A673 (cell line): ENCODE measurements around the gene CLEC16A. TPM values are rescaled to one million over a fixed set of nuclear protein-coding genes. Genes with fewer than 3 reads are reported as not detected.

Experiments
- BruUV-seq: library from RNA; stranded (reverse); fragments of 400-500 nt; replicated peaks from 2 replicates; lab custom pipeline; 2021; lab: Mats Ljungman, UMichigan
- CTCF ChIA-PET: fragments of 300-600 bp; sonication (Branson Sonifier 250); formaldehyde crosslinking; loops from one replicate; lab custom pipeline; 2022; ENCODE audit warnings: antibody characterized with exemption; lab: Charles Lee
- POLR2A ChIA-PET: fragments of 300-600 bp; sonication (Branson Sonifier 250); formaldehyde crosslinking; loops from one replicate; lab custom pipeline; 2022; ENCODE audit warnings: antibody characterized with exemption; ENCODE audit not compliant: low non-redundant PET; lab: Charles Lee
- DNase-seq: peaks from one replicate; pipeline ENCODE4 v3.0.0-alpha.2; 2015; ENCODE audit warnings: low spot score
- H3K27ac ChIP-seq: fragments of 200-600 bp; sonication (generic); 2 replicates; pipeline ENCODE4 v1.5.1; 2016; ENCODE audit warnings: mixed run types, low read depth, mild to moderate bottlenecking, mixed read lengths, antibody characterized with exemption, low read length; ENCODE audit not compliant: poor library complexity, severe bottlenecking
- H3K27me3 ChIP-seq: fragments of 200-600 bp; sonication (generic); replicated peaks from 2 replicates; pipeline ENCODE4 v1.6.1; 2017; ENCODE audit warnings: mixed run types, low read depth, mild to moderate bottlenecking, mixed read lengths, antibody characterized with exemption, low read length; ENCODE audit not compliant: insufficient read depth, poor library complexity
- H3K36me3 ChIP-seq: fragments of 200-600 bp; sonication (generic); 2 replicates; pipeline ENCODE4 v1.6.1; 2016; ENCODE audit warnings: mixed run types, mild to moderate bottlenecking, mixed read lengths, antibody characterized with exemption, low read length; ENCODE audit not compliant: insufficient read depth, poor library complexity, severe bottlenecking
- H3K4me1 ChIP-seq: fragments of 200-600 bp; sonication (generic); 2 replicates; pipeline ENCODE4 v1.6.1; 2017; ENCODE audit warnings: mixed run types, mild to moderate bottlenecking, mixed read lengths, antibody characterized with exemption, low read length; ENCODE audit not compliant: insufficient read depth, poor library complexity, severe bottlenecking
- H3K4me3 ChIP-seq: fragments of 200-600 bp; sonication (generic); 2 replicates; pipeline ENCODE4 v1.5.1; 2016; ENCODE audit warnings: low read depth, mixed run types, mild to moderate bottlenecking, mixed read lengths, low read length; ENCODE audit not compliant: poor library complexity, severe bottlenecking
- H3K9me3 ChIP-seq: fragments of 200-600 bp; sonication (generic); 2 replicates; pipeline ENCODE4 v1.6.1; 2016; ENCODE audit warnings: mixed run types, low read depth, mild to moderate bottlenecking, mixed read lengths, antibody characterized with exemption, low read length; ENCODE audit not compliant: poor library complexity, severe bottlenecking
- EZH2 ChIP-seq: fragments of 200-600 bp; sonication (generic); IDR thresholded peaks from 2 replicates; pipeline ENCODE4 v1.6.1; 2017; ENCODE audit warnings: borderline replicate concordance, low read depth, mild to moderate bottlenecking, mixed read lengths, antibody characterized with exemption, low read length; ENCODE audit not compliant: poor library complexity, severe bottlenecking
- intact Hi-C: fragments of 100-400 bp; cut with micrococcal nuclease; formaldehyde crosslinking; loops from one replicate; pipeline ENCODE4 v1.10.0; 2022; ENCODE audit not compliant: unreplicated experiment
- total RNA-seq: library from RNA; stranded (reverse); gene quantifications from 2 replicates; pipeline ENCODE4 v1.2.3, GENCODE V29; 2021
- TF ChIP-seq, protein P1 (sequence below): fragments of 300-800, 200-600 bp; sonication (generic); conservative IDR thresholded peaks from 2 replicates; pipeline ENCODE4 v1.5.1; 2017; ENCODE audit warnings: low read depth, mild to moderate bottlenecking, antibody characterized with exemption, low read length, moderate library complexity, mixed read lengths

Gene CLEC16A
- total RNA-seq, 1 experiment from 2014 or later, result 23.4 TPM

DNA sequence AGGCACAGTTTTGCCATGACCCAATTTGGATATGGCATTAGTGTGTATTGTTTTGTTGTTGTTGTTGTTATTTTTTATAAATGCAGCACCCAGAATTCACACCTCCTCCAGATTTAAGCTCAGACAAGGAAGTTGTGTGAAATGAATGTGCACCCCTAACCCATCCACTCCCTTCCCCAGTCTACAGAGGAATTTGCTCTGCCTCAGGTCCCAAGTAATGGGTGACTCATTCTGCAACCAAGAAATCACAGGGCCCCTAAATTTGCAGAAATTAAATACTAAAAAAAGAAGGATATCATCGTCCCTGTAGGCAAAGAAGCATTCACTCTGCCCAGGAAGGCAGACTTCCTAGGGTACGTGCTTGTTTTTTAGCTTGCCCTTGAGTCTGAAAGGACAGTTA lies 62.3 kb downstream of the CLEC16A start:
- no peak overlapping the region for H3K27ac ChIP-seq
- no peaks in the 10 kb centered on the region for H3K9me3 ChIP-seq
- no peaks in the 10 kb centered on the region for H3K4me1 ChIP-seq
- POLR2A ChIA-PET, result no interaction called here
- H3K27me3 ChIP-seq, result no peaks in the 10 kb centered on the region
- TF ChIP-seq, protein P1, sequence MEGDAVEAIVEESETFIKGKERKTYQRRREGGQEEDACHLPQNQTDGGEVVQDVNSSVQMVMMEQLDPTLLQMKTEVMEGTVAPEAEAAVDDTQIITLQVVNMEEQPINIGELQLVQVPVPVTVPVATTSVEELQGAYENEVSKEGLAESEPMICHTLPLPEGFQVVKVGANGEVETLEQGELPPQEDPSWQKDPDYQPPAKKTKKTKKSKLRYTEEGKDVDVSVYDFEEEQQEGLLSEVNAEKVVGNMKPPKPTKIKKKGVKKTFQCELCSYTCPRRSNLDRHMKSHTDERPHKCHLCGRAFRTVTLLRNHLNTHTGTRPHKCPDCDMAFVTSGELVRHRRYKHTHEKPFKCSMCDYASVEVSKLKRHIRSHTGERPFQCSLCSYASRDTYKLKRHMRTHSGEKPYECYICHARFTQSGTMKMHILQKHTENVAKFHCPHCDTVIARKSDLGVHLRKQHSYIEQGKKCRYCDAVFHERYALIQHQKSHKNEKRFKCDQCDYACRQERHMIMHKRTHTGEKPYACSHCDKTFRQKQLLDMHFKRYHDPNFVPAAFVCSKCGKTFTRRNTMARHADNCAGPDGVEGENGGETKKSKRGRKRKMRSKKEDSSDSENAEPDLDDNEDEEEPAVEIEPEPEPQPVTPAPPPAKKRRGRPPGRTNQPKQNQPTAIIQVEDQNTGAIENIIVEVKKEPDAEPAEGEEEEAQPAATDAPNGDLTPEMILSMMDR, result no peak
- no peak for TF ChIP-seq EZH2
- DNase-seq, result no peak
- CTCF ChIA-PET, result no interaction called here
- no TSS peak for BruUV-seq
- intact Hi-C loops, result no loop called here
- H3K36me3 ChIP-seq, result no peaks in the 10 kb centered on the region
- no peak overlapping the region for H3K4me3 ChIP-seq

DNA sequence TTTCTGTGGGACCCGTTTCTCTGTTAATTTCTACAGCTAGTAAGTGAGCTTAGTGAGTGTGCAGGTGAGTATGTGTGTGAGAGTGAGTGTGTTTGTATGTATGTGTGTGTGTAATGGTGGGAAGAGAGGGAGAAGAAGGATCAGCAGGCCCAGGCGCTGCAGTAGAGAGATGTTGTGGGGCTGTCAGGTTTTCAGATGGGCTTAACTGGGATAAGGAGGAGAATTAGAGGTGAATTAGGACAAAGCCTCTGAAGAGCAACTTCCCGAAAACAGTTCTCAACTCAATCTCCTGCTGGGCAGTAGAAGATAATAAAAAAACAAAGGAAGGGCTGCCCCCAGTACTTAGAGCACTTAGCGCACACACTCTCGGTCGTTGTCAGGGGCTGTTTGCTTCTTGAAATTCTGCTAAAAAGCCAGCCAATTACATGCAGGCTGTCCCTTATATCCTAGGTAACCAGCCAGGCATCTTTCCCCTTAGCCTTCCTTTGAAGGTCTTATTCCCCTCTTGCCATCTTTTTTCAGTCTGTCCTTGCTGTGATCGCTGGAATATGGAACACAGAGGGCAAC lies 63.4 kb downstream of the CLEC16A start:
- intact Hi-C loops, result no loop called here
- POLR2A ChIA-PET, result no interaction called here
- no peaks in the 10 kb centered on the region for H3K36me3 ChIP-seq
- H3K27me3 ChIP-seq, result no peaks in the 10 kb centered on the region
- CTCF ChIA-PET, result no interaction called here
- DNase-seq, result no peak
- H3K4me1 ChIP-seq, result no peaks in the 10 kb centered on the region
- H3K27ac ChIP-seq, result no peak overlapping the region
- H3K9me3 ChIP-seq, result no peaks in the 10 kb centered on the region
- no peak overlapping the region for H3K4me3 ChIP-seq
- BruUV-seq, result no TSS peak
- no peak for TF ChIP-seq EZH2
- TF ChIP-seq, protein P1, result no peak

DNA sequence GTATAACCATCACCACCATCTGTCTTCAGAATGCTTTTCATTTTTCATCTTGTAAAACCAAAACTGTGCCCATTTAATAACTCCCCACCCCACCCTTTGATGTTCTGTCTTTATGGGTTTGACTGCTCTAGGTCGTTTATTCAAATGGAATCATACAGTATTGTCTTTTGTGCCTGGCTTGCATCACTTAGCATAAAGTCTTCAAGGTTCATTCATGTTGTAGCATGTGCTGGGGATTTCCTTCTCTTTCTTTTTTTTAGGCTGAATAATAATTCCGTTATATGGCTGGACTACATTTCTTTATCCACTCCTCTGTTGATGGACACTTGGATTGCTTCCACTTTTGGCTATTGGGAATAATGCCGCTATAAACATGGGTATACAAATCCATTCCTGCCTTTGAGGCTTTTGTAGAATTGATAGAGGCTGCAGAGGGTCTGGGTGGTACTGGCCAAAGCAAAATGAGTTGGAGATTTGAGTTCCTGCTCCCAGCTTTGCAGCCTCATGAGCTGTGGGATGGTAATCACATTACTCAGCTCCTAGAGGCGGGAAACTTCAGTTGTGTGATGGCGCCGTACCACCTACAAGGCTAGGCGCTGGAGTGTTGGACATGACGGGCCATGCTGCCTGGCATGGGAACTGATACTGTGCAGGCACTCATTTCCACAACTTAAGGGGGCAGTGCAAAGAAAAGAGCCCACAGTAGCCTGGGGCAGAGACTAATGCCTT lies 64.8 kb downstream of the CLEC16A start:
- Histone ChIP-seq H3K4me3 (no peak overlapping the region), H3K4me1 (no peaks in the 10 kb centered on the region), H3K9me3 (no peaks in the 10 kb centered on the region), H3K27me3 (no peaks in the 10 kb centered on the region), H3K27ac (no peak overlapping the region), H3K36me3 (no peaks in the 10 kb centered on the region)
- ChIA-PET CTCF (no interaction called here), POLR2A (no interaction called here)
- TF ChIP-seq, protein P1, result no peak
- no peak for TF ChIP-seq EZH2
- DNase-seq, result no peak
- intact Hi-C loops, result no loop called here
- no TSS peak for BruUV-seq
